ENCODE results near the gene TVP23B.
"Not testable (repeated sequence)": the region's sequence is repeated elsewhere in the genome, so short reads cannot be mapped to it uniquely, and the experiment has no call there.

Gene TVP23B

DNA sequence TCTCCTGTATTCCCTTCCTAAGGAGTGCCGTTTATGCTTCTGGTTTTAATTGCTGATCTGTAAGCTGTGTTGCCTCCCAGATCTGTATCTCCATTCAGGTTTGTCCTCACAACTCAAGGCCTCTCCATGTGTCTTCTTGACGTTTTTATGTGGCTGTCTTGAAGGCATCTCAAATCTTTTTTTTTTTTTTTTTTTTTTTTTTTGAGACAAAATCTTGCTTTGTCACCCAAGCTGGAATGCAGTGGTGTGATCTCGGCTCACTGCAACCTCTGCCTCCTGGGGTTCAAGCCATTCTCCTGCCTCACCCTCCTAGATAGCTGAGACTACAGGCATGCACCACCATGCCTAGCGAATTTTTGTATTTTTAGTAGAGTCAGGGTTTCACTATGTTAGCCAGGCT lies 13.9 kb downstream of the TVP23B start:
- not testable (repeated sequence) for DNase-seq

GRCh38 chr17:18796887-18797286 lies 15.9 kb downstream of the TVP23B start:
- DNase-seq, result not testable (repeated sequence)

DNA sequence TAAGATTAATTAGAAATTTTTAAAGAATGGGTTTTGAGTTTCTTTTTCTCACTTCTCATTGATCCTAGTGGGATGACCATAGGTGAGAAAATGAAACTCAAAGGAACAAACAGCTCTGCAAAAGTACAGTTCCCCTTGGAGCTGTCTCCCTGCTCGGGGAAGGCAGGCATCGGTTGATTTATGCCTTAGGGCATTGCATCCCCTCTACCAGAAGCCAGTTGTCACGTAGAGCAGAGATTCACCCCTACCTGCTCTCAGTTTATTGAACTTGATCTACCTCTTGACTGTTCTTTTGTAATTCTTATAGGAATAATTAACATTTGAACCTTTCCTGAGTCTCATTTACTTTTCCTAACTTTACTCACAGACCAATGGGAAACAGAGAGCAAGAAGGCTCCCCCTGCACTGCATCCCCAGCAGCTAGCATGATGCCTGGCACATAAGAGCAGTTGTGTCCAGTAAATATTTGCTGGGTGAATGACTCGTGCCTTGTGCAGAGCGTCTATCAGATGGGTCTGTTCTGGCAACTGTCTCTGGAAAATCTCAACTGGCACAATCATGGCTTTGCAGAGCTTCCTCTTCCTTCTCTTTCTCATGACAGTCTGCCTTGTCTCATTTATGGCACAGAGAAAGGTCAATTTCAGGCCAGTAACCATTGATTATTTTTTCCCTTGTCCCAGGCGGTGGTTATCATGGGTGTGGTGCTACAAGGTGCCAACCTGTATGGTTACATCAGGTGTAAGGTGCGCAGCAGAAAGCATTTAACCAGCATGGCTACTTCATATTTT lies 22.7 kb downstream of the TVP23B start:
- not testable (repeated sequence) for DNase-seq

GRCh38 chr17:18815924-18816323 lies 34.9 kb downstream of the TVP23B start:
- DNase-seq, result not testable (repeated sequence)

GRCh38 chr17:18816489-18817371 lies 35.7 kb downstream of the TVP23B start:
- DNase-seq, result peak; percentile 76

GRCh38 chr17:18821430-18821829 lies 40.4 kb downstream of the TVP23B start:
- DNase-seq, result not testable (repeated sequence)

- not testable (repeated sequence) for DNase-seq
These were observed 46.6 kb downstream of the TVP23B start for GRCh38 chr17:18827613-18828012.

DNA sequence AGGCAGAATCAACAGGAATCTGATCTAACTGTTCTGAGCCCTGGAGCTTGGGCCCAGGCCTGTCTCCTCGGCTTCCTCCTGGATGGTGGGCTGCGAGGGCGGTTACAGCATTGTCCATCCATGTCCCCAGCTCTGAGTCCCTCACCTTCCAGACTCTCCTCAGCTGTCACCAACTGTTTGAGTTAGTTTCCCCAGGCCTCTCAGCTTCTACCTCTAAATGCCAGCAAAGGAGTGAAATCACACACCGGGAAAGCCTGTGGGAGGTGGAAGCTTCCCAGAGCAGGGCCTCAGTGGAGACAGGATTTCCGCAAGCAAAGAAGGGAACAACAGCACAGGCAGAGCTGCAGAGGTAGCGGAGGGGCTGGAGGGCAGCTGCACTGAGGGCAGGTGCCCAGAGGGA lies 67.5 kb downstream of the TVP23B start:
- no peak for DNase-seq

GRCh38 chr17:18850679-18851078 lies 69.7 kb downstream of the TVP23B start:
- DNase-seq, result no peak

DNA sequence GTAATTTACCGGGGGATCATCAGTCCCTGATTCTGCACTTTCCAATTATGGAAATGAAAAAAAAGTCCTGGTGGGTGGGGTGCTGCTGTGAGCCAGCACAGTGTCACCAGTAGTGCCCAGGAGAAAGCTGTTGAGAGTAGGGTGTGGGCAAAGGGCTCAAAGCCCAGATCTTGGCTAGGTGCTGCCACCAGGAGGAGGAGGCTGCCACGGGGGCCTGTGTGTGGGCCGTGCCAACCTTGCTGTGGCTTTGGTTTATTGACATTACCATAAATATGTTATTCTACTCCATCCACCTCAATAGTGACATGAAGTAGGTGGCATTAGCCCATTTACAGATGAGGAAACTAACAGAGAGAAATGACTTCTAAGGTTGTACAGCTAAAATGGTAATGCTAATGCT lies 70.2 kb downstream of the TVP23B start:
- no peak for DNase-seq

DNA sequence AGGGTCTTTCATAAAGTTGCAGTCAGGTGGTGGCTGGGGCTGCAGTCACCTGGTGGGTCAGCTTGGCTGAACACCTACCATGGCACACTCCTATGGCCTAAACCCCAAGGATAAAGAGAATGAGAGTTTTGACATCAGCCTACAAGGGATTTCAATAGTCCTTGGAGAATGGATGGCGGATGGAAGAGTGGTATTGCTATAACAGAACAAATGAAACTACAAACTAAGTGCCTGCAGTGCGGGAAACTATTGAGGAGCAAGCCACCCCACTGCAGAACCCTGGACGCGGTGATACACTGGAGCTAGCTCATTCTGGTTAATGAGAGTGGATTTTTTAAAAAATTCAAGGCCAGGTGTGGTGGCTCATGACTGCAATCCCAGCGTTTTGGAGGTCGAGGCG lies 74.0 kb downstream of the TVP23B start:
- no peak for DNase-seq

DNA sequence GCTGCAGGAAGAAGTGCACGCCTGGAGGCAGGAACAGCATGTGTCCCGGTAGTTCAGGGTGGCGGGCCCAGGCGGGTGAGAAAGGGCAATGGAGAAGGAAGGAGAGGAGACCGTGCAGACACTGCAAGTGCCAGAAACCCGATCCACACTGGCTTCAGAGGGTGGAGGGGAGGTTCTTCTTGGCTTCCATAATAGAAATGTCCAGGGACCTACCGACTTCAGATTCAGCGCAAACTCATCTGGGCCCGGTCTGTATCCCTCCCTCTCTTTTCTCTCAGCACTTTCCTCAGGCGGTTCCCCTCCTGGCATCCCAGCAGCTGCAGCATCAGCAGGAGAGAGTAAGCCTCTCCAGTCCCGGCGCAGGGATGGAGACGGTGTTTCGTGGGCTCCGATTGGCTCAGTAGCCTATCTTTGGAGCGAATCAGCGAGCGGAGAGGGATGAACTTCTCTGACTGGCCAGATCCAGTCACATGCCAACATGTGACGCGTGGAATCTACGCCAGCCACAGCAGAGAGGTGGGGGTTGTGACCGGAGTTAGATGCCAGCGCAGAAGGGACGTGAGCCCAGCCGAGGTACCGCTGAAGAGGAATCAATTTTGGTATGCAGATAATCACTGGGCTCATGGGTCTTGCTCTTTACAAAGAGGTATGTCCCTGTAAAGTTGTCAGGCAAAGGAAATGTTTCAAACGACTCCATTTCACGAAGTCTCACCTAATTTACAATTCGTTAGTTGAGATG lies 75.0 kb downstream of the TVP23B start:
- DNase-seq, result peak; percentile 91

Measured in suppressor macrophage treated with lipopolysaccharide for 4 hours (primary cell).